HG03175 (cell line): Measurements from ENCODE around the gene PRELID3B.

Experiments
- ATAC-seq: cut with Tn5 transposase; IDR thresholded peaks from one replicate; pipeline ENCODE4 v1.9.1; 2021; ENCODE audit warnings: mild to moderate bottlenecking, moderate library complexity; ENCODE audit not compliant: unreplicated experiment

Gene PRELID3B

GRCh38 chr20:59042151-59042795 lies at the start of gene PRELID3B:
PRELID3B (minus strand) TSS chr20:59042786; CDS start chr20:59042730, 56 bp downstream.
- ATAC-seq: peak; percentile 40

DNA sequence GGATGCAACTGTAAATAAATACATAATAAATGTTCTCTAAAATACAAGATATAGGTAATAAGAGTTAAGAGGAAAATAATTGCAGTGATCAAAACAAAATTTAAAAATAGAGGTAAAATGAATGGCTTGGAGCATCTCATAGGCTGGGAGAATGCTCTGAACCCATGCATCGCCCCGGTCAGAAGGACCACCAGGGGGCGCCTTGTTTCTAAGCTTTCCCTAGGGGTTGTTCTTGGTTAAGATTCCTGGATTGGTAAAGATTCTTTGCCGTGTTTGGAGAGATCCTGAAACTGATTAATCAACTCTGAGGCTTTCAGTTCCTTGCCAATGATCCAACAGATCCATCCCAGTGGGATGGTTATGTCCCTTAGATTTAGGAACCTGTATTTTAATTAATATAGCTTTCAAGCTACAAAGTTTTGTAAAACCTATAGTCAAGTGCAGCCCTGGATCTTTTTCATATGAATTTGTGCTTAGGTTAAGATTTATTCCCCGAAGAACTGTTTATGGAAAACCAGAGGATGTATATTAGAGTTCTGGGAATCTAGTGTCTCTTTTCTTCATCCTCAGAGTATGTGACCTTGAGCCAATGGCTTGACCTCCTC lies 45.3 kb upstream of the PRELID3B start:
- ATAC-seq: no peak

- ATAC-seq: no peak
These were observed 44.3 kb upstream of the PRELID3B start for GRCh38 chr20:59086923-59087322.

GRCh38 chr20:59084041-59084850 lies 41.7 kb upstream of the PRELID3B start:
- no peak for ATAC-seq

- ATAC-seq: no peak
These were observed 40.4 kb upstream of the PRELID3B start for GRCh38 chr20:59082981-59083380.

DNA sequence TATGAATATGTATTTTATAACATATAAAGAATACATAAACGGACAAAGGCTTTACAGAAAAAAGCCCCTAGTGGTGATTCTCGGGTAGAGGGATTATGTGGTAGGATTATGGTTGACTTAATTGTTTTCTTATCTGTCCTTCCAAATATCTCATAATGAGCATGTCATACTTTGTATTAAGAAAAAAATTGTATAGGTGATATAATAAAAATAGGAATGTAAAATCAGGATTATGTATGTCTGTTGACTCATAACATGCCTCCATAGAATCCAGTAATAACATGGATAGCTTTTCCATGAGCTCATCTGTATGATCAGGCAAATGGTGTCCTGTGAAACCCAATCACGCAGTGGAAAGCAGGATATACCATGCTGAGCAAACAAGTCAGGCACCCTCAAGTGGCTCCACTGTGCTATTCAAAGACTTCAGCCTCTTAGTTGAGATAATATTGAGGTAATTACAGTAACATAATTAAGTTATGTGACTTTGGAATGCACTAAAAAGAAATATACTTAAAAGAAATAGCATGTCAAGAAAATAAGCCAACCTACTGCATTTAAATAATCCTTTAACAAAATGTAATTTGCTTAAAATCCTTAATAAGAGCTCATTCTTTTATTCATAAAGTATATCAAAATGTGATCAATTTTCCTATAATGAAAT lies 39.6 kb upstream of the PRELID3B start:
- no peak for ATAC-seq

DNA sequence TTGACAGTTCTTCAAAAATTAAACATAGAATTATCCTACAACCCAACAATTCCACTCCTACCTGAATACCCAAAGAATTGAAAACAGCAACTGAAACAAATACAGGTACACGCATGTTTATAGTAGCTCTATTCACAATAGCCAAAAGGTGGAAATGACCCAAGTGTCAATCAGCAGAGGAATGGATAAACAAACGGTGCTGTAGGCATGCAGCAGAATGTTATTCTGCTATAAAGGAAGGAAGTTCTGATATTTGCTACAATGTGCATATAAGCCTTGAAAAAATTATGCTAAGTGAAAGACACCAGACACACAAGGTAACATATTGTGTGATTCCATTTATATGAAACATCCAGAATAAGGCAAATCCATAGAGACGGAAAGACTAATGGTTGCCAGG lies 38.5 kb upstream of the PRELID3B start:
- no peak for ATAC-seq

DNA sequence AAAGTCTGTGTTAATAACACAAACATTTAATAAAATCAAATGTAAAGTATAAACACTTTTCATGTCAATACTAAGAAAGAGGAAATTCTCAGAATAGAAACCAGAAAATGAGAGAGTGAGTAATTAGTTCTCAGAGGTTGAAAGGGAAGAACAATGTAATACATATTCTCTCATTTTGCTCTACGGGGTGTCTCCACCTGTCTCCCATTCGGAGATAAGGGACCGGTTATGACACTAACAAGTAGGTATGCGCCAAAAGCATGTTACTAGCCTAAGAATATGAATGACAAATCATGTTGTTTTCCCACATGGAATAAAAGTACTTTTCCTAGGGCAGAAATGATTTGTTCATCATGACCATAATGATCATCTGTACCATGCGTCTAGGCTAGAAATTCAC lies 35.6 kb upstream of the PRELID3B start:
- ATAC-seq: no peak

GRCh38 chr20:59077705-59078104 lies 35.1 kb upstream of the PRELID3B start:
- no peak for ATAC-seq

- ATAC-seq: no peak
These were observed 33.4 kb upstream of the PRELID3B start for GRCh38 chr20:59075934-59076508.

- ATAC-seq: no peak
These were observed 31.9 kb upstream of the PRELID3B start for GRCh38 chr20:59074456-59074855.

DNA sequence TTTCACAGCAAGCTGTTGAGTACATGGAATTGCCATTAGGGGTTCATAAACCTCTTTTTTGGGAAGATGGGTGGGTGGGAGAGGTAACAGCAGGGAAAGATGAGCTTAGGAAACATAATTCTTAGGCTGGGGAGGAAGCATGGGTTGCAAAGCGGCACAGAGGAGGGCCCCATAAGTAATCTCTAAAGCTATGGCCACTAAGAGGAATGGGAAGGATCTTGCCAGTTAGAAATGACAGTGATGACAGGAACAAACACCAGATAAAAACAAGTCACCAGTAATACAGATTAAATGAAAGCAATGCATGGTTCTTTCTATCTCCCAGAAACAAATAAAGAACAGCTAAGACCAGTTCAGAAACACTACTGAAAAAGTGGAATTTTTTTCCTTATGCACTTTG lies 31.0 kb upstream of the PRELID3B start:
- ATAC-seq: no peak

GRCh38 chr20:59071216-59071615 lies 28.6 kb upstream of the PRELID3B start:
- ATAC-seq: no peak

- no peak for ATAC-seq
These were observed 26.4 kb upstream of the PRELID3B start for GRCh38 chr20:59069026-59069425.

DNA sequence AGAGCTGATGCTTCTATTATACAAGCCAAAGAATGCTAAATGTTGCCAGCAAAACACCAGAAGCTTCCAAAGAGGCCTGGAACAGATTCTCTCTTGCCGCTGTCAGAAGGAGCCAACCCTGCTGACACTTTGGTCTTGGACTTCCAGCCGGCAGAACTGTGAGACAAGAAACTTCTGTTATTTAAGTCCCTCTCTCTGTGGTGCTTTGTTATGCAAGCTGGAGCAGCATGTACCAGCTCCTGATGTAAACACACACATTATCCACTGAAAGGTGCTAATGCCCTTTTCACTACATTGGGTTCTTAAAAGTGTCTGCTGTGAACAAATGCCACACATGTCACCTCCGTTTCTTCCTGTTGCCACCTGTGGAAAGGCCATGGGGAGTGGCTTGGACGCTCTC lies 25.9 kb upstream of the PRELID3B start:
- no peak for ATAC-seq

DNA sequence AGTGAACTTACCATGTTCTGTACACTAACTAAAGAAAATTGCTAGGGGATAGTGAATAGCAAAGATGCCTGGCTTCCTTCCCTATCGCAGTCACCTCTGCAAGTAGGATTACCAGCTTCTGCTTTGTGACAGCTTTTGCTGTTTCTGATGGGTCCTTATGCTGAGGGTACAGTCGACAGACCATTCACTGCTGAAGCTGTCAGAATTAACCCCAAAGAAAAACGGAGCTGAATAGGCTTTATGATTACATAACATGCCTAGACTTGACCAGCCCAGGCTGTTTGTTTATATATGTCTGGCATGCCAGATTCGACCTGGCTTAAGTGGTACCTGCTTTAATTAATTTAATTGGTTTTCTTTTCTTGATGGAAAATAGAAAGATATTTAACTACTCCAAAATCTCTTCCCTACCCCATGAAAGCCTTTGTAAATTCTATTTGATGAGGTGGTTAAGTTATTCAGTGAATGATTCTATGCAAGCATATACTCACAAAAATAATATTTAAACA lies 21.7 kb upstream of the PRELID3B start:
- no peak for ATAC-seq

DNA sequence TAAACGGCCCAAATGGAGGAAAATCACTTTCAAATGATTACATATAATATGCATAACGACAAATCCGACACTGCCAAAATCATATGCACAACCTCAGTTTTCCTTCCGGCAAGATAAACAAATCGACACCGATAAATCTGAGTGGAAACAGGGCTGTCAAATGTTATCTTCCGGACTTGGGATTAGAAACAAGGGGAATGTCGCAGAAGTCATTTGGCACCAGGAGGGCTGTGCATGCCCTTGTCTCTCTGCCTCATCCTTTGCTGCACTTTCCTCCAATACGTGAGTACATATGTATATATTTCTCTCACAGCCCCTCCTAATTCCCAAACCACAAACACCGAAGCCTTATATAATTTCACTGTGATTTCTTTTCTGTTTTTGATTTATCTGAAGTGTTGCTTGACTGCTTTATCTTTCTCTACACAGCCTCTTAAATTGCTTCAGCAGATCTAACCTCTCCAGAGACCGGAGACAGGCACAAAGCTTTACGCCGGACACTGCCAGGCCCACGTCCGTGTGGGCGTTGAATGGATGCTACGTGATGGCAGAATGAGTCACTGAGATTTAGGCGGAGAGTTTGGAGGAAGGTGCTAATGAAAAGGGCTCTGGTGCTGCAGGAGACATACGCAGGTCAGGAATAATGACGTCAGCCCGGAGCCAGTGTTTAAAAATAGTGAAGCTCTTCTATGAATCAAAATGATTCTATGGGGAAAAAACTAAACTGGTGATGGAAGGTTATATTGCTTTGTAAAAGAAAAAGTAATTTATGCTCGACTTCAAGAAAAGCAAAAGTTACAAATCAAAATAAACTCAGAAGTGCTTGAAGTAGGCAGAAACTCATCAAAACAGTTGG lies 21.0 kb upstream of the PRELID3B start:
- no peak for ATAC-seq

DNA sequence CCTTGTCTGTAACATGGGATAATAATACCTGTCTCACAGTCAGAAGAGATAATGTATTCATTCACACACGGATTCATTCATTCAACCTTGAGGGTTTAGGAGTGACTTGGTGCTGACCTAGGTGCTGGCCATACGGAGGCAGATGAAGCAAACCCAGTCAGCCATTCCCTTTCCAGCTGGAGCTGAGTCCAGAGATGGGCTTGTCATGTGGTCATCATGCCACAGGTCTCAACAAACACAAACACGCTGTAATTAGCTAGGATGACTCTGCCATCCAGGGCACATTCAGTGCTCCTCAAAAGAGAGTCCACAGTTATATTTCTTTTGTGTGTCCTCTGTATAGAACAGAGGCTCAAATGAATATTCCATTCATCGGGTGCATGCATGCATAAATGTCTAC lies 19.5 kb upstream of the PRELID3B start:
- no peak for ATAC-seq

- ATAC-seq: no peak
These were observed 12.7 kb upstream of the PRELID3B start for GRCh38 chr20:59055302-59055701.

GRCh38 chr20:59051666-59052185 lies 9.1 kb upstream of the PRELID3B start:
- no peak for ATAC-seq
